Prostate gland (tissue), 2 donors: Measurements from ENCODE around the gene USP25.

Source experiments
- POLR2A ChIP-seq: fragments of 450-650 bp; IDR thresholded peaks from one replicate; pipeline ENCODE4 v1.6.1; 2016; ENCODE audit warnings: antibody characterized with exemption, mild to moderate bottlenecking
- POLR2AphosphoS5 ChIP-seq: sonication (generic); formaldehyde crosslinking; IDR thresholded peaks from one replicate; pipeline ENCODE4 v1.6.1; 2017; ENCODE audit warnings: antibody characterized with exemption
- TF ChIP-seq, protein P1 (sequence below), 4 experiments: fragments of 200-600 bp in 2 of 4; fragments of 450-650 bp in 2 of 4; sonication (generic) in 2 of 4; IDR thresholded peaks; 1 replicate in 3 of 4; 2 replicates in 1 of 4; pipeline ENCODE4 v1.5.1; 2016 to 2019; ENCODE audit warnings: antibody characterized with exemption in 4 of 4, mild to moderate bottlenecking in 2 of 4, moderate library complexity in 2 of 4

DNA sequence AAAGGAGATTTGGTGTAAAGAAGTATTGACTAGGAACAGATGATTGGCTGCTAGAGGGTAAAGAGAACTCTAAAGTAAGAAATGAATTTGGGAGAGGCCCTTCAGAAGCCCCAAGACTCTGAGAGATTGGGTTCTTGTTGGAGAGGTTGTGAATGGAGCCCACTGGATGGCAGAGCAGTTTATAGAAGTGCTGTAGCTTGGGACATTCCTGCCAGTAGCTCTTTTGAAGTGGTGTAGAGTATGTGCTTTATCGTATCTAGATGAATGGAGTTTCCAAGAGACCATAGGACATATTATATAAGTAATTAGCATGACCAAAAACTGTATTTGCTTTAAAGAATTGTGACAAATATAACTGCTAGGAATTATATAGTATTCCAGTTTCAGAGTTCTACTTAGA is 21.3 kb downstream of the USP25 start:
- TF ChIP-seq POLR2A, result no peak
- TF ChIP-seq, protein P1, sequence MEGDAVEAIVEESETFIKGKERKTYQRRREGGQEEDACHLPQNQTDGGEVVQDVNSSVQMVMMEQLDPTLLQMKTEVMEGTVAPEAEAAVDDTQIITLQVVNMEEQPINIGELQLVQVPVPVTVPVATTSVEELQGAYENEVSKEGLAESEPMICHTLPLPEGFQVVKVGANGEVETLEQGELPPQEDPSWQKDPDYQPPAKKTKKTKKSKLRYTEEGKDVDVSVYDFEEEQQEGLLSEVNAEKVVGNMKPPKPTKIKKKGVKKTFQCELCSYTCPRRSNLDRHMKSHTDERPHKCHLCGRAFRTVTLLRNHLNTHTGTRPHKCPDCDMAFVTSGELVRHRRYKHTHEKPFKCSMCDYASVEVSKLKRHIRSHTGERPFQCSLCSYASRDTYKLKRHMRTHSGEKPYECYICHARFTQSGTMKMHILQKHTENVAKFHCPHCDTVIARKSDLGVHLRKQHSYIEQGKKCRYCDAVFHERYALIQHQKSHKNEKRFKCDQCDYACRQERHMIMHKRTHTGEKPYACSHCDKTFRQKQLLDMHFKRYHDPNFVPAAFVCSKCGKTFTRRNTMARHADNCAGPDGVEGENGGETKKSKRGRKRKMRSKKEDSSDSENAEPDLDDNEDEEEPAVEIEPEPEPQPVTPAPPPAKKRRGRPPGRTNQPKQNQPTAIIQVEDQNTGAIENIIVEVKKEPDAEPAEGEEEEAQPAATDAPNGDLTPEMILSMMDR (IDR thresholded peaks at IDR 0.05), result no peak
- no peak for TF ChIP-seq POLR2AphosphoS5
